LNCaP clone FGC (cell line): Measurements from ENCODE around the gene UBR4.

Experiments
- DNase-seq: peaks from one replicate; pipeline ENCODE4 v3.0.0-alpha.2; 2011; ENCODE audit warnings: low read depth
- H3K4me3 ChIP-seq: 2 replicates; pipeline ENCODE4 v1.5.1; 2011; ENCODE audit warnings: mild to moderate bottlenecking, low read depth, low read length, control low read depth
- TF ChIP-seq, protein P1 (sequence below): IDR thresholded peaks from 2 replicates; pipeline ENCODE4 v1.5.1; 2012; ENCODE audit warnings: mild to moderate bottlenecking; ENCODE audit not compliant: control insufficient read depth, insufficient read depth; ENCODE audit errors: extremely low read depth

Gene UBR4

DNA sequence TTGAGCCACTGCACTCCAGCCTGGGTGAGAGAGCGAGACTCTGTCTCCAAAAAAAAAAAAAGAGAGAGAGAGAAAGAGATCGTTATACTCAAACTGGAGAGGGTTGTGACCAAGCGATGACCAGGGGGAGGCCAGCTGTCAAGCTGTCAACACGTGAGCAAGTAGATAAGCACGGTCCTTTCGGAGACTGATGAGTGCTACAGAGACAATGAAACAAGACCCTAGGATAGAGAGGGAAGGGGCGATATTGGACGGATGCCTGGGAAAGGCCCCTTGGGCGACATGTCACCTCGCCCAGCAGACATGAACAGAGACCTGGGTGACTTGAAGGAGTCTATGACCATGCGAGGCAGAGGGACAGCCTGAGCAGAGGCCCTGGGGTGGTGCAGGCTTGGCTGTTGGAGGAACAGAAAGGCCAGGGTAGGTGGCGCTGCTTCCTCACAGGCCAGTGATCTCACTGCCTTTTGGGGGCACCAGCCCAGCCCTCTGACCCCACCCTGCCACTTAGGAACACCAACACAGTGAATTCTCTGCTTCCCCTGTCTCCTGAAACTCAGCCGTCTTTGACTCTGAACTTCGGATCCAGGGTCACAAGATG, 152.8 kb downstream of the UBR4 start:
- DNase-seq, result no peak
- TF ChIP-seq, protein P1, sequence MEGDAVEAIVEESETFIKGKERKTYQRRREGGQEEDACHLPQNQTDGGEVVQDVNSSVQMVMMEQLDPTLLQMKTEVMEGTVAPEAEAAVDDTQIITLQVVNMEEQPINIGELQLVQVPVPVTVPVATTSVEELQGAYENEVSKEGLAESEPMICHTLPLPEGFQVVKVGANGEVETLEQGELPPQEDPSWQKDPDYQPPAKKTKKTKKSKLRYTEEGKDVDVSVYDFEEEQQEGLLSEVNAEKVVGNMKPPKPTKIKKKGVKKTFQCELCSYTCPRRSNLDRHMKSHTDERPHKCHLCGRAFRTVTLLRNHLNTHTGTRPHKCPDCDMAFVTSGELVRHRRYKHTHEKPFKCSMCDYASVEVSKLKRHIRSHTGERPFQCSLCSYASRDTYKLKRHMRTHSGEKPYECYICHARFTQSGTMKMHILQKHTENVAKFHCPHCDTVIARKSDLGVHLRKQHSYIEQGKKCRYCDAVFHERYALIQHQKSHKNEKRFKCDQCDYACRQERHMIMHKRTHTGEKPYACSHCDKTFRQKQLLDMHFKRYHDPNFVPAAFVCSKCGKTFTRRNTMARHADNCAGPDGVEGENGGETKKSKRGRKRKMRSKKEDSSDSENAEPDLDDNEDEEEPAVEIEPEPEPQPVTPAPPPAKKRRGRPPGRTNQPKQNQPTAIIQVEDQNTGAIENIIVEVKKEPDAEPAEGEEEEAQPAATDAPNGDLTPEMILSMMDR, result no peak
- H3K4me3 ChIP-seq, result no peak overlapping the region

GRCh38 chr1:19055701-19056100, 154.4 kb downstream of the UBR4 start:
- H3K4me3 ChIP-seq, result no peak overlapping the region
- no peak for DNase-seq
- TF ChIP-seq, protein P1, result no peak

DNA sequence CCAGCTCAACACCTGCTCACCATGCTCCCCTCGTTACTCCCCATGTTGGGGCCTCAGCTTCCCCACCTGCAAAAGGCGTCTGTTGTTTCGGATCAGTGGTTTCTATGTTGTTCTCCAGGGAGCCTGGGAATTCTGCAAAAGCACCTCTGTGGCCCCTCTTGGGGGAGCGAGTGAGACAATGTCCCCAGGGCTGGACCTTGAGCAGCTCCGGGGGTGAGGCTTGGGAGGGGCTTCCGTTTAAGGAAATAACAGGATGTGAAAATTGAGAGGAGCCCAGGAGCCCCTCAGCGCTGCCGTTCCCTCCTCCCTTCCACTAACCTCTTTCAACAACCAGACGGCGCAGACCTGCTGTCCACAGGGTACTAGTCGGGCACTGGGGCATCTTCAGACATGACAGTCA, 155.1 kb downstream of the UBR4 start:
- DNase-seq, result no peak
- TF ChIP-seq, protein P1, result no peak
- H3K4me3 ChIP-seq, result no peak overlapping the region

DNA sequence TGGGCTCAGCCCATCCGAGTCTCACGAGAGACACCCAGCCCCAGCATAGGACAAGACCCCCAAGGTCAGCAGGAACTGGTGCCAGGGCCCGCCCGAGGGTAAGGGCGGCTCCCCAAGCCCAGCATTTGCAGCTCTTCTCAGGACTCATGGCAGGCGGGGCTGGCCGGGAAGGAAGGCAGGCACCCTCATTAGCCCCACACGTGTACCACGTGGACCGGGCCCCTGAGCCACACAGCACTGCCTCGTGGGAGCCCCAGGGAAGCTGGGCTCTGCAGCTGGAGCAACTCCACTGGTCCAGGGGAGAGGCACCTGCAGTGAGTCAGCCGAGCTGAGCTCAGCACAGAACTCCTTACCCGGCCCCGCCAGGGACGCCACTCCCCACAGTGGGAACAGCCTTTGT, 155.8 kb downstream of the UBR4 start:
- TF ChIP-seq, protein P1, result no peak
- no peak for DNase-seq
- no peak overlapping the region for H3K4me3 ChIP-seq

- no peak overlapping the region for H3K4me3 ChIP-seq
- TF ChIP-seq, protein P1, result no peak
- DNase-seq, result no peak
These were observed 156.6 kb downstream of the UBR4 start for GRCh38 chr1:19053486-19053885.

DNA sequence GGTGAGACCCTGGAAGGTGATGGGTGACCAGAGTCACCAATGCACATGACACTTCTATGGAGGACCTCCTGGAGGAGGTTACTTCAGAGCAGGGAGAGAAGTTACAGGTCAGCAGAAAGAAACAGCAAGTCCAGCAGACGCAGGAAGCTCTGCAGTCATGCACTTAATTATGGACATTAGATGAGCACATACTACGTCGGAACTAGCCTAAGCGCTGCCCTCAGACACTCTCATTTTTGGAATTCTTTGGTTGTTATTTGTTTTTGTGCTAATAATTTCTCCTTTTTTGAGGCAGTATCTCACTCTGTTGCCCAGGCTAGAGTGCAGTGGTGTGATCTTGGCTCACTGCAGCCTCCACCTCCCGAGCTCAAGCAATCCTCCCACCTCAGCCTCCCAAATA, 160.3 kb downstream of the UBR4 start:
- H3K4me3 ChIP-seq, result no peak overlapping the region
- DNase-seq, result no peak
- TF ChIP-seq, protein P1, result no peak

GRCh38 chr1:19049128-19049768, 160.8 kb downstream of the UBR4 start:
- H3K4me3 ChIP-seq, result no peak overlapping the region
- no peak for DNase-seq
- TF ChIP-seq, protein P1, result no peak
